AG09309 (cell line): ENCODE data around the gene HNRNPF.
"Not testable (repeated sequence)": the region's sequence is repeated elsewhere in the genome, so short reads cannot be mapped to it uniquely, and the experiment has no call there.

Experiments used
- DNase-seq: peaks from one replicate; pipeline ENCODE4 v3.0.0-alpha.2; 2010; ENCODE audit warnings: low read depth
- H3K4me3 ChIP-seq: 2 replicates; pipeline ENCODE4 v1.5.1; 2011; ENCODE audit warnings: mild to moderate bottlenecking, low read depth, low read length, moderate library complexity; ENCODE audit not compliant: control insufficient read depth
- CTCF ChIP-seq: IDR thresholded peaks from 2 replicates; pipeline ENCODE4 v1.5.1; 2011; ENCODE audit warnings: mild to moderate bottlenecking, low read depth, low read length, inconsistent platforms; ENCODE audit not compliant: insufficient read depth, control insufficient read depth; ENCODE audit errors: missing control alignments

HNRNPF gene

DNA sequence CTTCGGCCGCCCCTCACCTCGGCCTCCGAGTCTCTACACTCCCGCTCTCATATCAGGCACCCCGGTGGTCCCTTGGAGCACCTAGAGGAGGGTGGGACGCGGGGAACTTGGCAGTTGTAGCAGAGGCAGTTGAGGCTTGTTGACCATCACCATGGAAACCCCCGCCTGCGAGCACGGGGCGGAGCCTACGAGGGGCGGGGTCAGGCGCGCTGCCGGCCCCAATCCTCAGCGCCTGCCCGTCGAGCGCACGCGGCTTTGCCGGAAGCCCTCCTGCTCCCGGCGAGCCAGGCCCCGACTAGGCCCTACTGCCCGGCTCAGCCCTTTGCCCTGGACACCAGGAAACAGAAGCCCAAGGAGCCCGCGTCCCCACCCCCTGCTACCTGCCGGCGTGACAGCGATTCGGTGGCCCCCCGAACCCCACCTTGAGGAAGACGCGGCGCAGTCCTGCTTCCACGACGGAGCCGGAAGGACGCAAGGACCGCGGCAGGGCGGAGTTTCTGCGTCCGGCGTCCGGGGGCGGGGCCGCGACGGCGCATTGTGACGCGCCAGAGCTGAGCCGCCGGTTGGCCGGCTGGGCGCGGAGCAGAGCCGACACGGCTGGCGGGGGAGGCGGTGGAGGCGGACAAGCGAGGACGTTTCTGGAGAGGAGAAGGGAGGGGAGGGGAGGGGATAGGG lies at the start of gene HNRNPF:
HNRNPF (minus strand) TSS at position 477 of the 675 bp plus-strand sequence. CDS start 21,302 bp downstream, outside the sequence.
- peak; percentile 79 for DNase-seq
- H3K4me3 ChIP-seq = peak within 1 kb of the TSS; percentile 87
- TF ChIP-seq CTCF = no peak

GRCh38 chr10:43458227-43458626 lies 49.2 kb upstream of the HNRNPF start:
- TF ChIP-seq CTCF = no peak
- DNase-seq = no peak
- H3K4me3 ChIP-seq = no peak overlapping the region

DNA sequence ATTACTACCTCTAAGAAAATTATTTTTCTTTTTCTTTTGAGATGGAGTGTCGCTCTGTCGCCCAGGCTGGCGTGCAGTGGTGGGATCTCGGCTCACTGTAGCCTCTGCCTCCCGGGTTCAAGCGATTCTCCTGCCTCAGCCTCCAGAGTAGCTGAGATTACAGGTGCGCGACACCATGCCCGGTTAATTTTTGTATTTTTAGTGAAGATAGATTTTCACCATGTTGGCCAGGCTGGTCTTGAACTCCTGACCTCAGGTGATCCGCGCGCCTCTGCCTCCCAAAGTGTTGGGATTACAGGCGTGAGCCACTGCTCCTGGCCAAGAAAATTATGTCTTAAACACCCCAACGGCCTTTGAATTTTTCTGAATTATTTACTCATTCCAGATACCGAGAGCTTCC lies 47.6 kb upstream of the HNRNPF start:
- not testable (repeated sequence) for H3K4me3 ChIP-seq, DNase-seq

DNA sequence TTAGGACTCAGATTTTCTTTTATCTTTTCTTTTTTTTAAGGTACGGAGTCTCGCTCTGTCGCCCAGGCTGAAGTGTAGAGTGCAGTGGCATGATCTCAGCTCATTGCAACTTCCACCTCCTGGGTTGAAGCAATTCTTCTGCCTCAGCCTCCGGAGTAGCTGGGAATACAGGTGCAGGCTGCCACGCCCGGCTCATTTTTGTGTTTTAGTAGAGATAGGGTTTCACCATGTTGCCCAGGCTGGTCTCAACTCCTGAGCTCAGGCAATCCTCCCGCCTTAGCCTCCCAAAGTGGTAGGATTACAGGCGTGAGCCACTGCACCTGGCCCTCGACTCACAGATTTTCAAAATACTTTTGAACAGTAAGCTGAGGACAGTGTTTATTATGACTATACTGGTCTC lies 45.0 kb upstream of the HNRNPF start:
- not testable (repeated sequence) for DNase-seq, H3K4me3 ChIP-seq

DNA sequence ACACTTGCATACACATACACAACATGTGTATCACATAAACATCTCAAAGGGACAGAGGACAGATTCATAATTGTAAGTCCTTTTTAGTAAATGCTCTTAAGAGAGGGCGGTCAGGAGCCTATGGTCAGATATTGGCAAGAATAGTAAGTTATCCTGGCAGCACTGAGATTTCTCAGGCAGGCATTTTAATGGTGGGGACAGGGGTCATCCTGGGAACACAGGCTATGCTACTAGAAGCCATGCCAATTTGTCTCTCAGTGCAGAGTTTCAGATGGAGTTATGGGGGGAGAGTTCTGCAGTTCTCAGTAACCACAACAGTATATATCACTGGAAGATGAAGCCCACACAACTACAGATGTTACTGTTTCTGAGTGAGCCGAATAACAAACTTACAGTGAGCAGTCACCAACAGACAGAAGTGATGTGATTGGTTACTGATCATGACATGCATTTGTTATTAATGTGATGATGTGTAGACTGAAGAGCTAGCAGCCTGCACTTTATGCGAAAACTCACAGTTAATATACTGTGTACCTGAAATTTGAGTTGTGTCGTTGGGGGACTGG lies 44.4 kb upstream of the HNRNPF start:
- H3K4me3 ChIP-seq = no peak overlapping the region
- TF ChIP-seq CTCF = no peak
- no peak for DNase-seq

DNA sequence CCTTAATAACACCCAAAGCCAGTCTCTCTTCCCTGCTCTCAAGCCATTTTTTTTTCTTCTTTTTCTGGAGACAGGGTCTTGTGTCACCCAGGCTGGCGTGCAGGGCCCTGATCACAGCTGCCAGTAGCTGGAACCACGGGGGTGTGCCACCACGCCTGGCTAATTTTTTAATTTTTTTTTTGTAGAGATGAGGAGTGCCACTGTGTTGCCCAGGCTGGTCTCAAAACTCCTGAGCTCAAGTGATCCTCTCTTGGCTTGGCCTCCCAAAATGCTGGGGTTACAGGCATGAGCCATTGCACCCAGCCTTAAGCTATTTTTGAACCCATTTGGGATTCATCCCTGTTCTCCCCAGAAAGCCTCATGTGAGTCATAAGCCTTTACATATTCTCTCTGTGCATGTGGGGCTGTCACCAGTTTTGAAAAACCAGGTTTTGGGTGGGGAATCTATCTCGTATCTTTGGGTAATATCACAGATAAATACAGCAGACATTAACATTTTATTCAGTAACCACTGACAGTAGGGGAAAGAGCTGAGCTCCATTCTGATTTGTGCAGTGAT lies 43.4 kb upstream of the HNRNPF start:
- H3K4me3 ChIP-seq = no peak overlapping the region
- no peak for DNase-seq
- TF ChIP-seq CTCF = no peak

DNA sequence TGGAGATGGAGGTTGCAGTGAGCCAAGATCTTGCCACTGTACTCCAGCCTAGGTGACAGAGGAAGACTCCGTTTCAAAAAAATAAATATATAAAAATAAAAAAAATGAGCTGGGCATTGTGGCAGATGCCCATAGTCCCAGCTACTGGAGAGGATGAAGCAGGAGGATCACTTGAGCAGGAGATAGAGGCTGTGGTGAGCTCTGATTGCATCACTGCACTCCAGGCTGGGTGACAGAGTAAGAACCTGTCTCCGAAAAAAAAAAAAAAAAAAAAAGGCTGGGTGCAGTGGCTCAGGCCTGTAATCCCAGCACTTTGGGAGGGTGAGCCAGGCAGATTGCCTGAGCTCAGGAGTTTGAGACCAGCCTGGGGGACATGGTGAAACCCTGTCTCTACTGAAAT lies 39.8 kb upstream of the HNRNPF start:
- H3K4me3 ChIP-seq = no peak overlapping the region

GRCh38 chr10:43446219-43447017 lies 37.4 kb upstream of the HNRNPF start:
- not testable (repeated sequence) for DNase-seq

More for the DNA sequence above, 39.8 kb upstream of the HNRNPF start:
- TF ChIP-seq CTCF = no peak
- DNase-seq = no peak

More at GRCh38 chr10:43446219-43447017, 37.4 kb upstream of the HNRNPF start:
- not testable (repeated sequence) for H3K4me3 ChIP-seq
